Right ventricle myocardium superior (tissue), 1 donor: ENCODE measurements around the gene MAP3K2. TPM values are rescaled to one million over a fixed set of nuclear protein-coding genes. Genes with fewer than 3 reads are reported as not detected.
A peak's percentile ranks its signal among the peaks of the same experiment; 100 is the strongest.
"Not testable (repeated sequence)": the region's sequence is repeated elsewhere in the genome, so short reads cannot be mapped to it uniquely, and the experiment has no call there.

ENCODE experiments used
- ATAC-seq: fragments of 200-7000 bp; cut with Tn5 transposase; one replicate; pipeline ENCODE4 v1.9.1; 2020; ENCODE audit warnings: mild to moderate bottlenecking; ENCODE audit not compliant: poor library complexity
- DNase-seq: peaks from one replicate; pipeline ENCODE4 v3.0.0-alpha.2; 2020
- intact Hi-C: fragments of 100-400 bp; cut with DNase I; formaldehyde crosslinking; loops from one replicate; pipeline ENCODE4 v1.11.2; 2022
- total RNA-seq: library from RNA; stranded (reverse); fragmentation: NEBNext Ultra II Directional; extraction: Animal tissue kit (Norgen Biotek cat#: 25700); gene quantifications from one replicate; pipeline ENCODE4 v1.2.1, GENCODE V29; 2021
- donor health status: DM: no; HTN: yes; CAD: no; lungs with severe emphysema.

Gene MAP3K2
- total RNA-seq, 1 donor from 2014 or later: 22.5 TPM

DNA sequence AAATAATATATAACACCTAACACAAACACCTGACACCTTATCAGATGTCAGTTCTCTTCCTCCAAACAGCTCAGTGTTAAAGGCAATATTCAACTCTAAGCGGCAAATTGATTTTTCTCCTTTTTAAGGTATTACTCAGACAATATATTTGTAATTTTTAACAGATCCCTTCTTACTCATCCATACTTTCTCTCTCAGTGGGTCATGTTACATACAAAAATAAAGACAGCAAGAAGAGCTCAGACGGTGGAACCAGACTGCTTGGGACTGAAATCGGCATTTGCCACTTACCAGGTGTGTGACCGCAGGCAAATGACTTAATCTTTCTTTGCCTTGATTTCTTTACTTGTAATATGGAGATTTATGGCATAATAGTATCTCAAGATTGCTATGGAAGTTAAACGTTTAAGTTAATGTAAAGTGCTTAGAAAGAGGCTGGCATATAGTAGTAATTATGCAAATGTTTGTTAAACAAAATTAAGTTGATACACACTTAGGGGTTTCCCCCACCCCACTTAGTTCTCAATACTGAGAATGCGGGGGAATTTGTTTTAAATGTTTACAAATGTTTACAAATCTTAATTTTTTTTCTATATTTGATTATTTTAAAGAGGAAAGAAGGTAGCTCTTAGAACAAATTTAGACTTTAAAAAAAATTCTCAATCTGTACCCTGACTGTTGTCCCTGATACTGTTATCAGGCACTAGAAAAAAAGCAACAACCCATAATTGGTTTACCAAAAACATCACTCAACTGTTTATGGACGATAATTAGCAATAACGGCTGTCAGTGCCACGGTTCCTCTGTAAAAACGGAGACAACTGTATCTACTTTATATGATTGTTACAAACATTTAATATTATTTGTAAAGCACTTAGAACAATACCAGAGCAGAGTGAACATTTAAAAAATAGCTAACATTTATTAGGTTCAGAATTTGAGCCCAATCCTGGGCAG lies 25.6 kb downstream of the MAP3K2 start:
- ATAC-seq: no peak
- no peak for DNase-seq
- intact Hi-C loops: no loop called here

DNA sequence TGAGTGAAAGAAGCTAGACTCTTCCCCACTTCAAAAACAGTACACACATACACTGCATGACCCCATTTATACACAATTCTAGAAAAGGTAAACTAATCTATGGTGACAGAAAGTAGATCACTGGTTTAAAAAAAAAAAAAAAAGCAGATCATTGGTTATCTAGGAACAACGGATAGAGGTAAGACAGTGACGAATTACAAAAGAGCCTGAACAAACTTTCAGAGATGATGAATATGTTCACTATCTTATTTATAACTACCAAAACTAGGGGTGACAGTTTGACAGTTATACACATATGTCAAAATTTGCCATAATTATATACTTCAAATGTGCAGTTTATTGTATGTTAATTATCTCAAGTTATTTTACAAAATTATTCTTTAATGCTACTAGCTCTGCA lies 27.5 kb downstream of the MAP3K2 start:
- no peak for DNase-seq
- ATAC-seq: no peak
- intact Hi-C loops: no loop called here

- DNase-seq (no peak), ATAC-seq (peak; percentile 18)
- intact Hi-C loops: no loop called here
Observed at GRCh38 chr2:127359520-127359919, 28.3 kb downstream of the MAP3K2 start.

DNA sequence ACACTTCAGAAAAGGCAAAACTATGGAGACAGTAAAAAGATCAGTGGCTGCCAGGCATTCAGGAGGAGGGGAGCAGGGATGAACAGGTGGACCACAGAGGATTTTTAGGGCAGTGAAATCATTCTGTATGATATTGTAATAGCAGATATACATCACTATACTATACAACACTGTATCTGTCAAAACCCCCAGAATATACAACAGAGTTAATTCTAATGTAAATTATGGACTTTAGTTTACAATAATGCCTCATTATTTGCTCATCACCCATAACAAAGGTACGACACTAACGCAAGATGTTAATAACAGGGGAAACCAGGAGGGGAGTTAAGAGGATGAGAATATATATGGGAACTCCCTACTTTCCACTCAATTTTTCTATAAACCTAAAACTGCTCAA lies 28.8 kb downstream of the MAP3K2 start:
- ATAC-seq (no peak), DNase-seq (no peak)
- intact Hi-C loops: no loop called here

DNA sequence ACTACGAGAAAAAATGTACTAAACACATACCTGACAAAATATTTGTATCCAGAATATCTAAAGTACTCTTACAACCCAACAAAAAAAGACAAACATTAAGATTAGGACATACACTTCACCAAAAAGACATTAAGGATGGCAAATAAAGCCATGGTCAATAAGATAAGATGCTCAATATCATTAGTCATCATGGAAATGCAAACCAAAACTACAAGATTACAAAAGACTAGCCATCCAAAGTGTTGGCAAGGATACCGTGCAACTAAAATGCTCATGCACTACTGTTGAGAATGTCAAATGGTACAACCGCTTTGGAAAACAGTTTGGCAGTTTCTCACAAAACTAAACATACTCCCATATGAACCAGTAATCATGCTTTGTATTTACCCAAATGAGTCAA lies 29.7 kb downstream of the MAP3K2 start:
- DNase-seq (no peak), ATAC-seq (no peak)
- intact Hi-C loops: no loop called here

DNA sequence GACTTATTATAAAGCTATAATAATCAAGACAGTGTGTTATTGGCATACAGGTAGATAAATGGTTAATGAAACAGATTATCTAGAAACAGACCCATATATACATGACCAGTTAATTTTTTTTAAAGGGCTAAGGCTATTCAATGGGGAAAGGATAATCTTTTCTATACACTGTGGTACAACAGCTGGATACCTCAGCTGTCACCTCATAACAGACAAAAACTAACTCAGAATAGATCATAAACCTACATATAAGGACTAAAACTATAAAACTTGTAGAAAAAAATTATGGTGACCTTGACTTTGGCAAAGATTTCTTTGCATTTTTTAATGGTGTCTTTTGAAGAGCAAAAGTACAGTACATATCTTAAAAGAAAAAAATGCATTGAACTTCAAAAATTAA lies 30.2 kb downstream of the MAP3K2 start:
- intact Hi-C loops: no loop called here
- ATAC-seq: no peak
- no peak for DNase-seq

GRCh38 chr2:127356531-127356930 lies 31.2 kb downstream of the MAP3K2 start:
- ATAC-seq: no peak
- intact Hi-C loops: no loop called here
- DNase-seq: no peak

DNA sequence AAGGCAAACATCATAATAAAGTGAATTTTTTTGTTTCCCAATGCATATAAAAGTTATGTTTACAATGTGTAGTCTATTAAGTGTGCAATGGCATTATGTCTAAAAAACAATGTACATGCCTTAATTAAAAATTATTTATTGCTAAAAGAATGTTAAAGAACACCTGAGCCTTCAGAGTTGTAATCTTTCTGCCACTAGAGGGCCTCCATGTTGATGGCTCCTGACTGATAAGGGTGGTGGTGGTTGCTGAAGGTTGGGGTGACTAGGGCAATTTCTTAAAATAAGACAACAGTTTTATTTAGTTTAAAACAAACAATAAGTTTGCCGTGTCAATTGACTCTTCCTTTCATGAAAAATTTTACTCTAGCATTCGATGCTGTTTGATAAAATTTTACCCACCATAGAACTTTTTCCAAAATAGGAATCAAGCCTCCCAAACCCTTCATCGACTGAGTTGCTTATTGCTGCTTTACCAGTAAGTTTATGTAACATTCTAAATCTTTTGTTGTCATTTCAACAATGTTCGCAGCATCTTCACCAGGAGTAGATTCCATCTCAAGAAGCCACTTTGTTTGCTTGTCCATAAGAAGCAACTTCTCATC lies 32.3 kb downstream of the MAP3K2 start:
- DNase-seq (no peak), ATAC-seq (no peak)
- intact Hi-C loops: no loop called here

- DNase-seq, intact Hi-C loops: not testable (repeated sequence)
- peak; percentile 38 for ATAC-seq
Observed at GRCh38 chr2:127353873-127354676, 33.7 kb downstream of the MAP3K2 start.

DNA sequence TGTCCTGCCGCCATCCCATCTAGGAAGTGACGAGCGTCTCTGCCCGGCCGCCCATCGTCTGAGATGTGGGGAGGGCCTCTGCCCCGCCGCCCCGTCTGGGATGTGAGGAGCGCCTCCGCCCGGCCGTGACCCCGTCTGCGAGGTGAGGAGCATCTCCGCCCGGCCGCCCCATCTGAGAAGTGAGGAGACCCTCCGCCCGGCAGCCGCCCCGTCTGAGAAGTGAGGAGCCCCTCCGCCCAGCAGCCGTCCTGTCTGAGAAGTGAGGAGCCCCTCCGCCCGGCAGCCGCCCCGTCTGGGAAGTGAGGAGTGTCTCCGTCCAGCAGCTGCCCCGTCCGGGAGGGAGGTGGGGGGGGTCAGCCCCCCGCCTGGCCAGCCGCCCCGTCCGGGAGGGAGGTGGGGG lies 34.6 kb downstream of the MAP3K2 start:
- intact Hi-C loops, DNase-seq, ATAC-seq: not testable (repeated sequence)

DNA sequence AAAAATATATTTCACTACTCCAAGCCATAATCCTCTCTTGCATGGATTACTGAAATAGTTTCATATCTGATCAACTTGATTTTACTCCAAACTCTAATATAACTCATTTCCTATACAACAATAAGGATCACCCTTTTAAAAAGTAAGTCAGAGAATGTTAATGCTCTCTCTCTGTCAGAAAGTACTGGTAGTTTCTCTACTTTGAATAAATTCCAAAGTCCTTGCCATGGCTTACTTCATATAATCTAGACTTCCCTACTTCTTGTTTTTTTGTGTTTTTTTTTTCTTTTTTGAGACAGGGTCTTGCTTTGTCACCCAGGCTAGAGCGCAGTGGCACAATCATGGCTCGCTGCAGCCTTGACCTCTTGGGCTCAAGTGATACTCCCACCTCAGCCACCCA lies 36.2 kb downstream of the MAP3K2 start:
- DNase-seq (no peak), ATAC-seq (no peak)
- intact Hi-C loops: no loop called here

DNA sequence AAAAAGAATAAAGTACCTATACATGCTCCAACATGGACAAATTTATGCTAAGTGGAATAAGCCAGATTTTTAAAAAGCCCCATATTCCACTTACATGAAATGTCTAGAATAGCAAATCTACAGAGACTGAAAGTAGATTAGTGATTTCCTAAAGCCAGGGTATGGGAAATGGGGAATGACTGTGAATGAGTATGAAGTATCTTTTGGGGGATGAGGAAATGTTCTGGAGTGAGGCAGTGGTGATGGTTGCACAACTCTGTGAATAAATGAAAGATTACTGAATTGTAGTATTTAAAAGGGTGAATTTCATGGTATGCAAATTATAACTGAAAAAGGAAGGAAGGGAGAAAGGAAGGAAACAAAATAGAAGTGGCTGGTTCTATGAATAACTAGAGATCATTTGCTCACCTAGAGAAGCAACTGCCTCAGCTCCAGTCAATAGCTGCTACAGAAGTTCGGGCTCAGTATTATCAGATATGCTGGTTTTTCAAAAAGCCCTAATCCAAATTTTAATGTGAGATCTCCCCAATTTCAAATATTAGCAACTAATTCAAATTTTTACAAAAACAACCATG lies 39.3 kb downstream of the MAP3K2 start:
- ATAC-seq: peak; percentile 56
- DNase-seq: no peak
- intact Hi-C loops: no loop called here

DNA sequence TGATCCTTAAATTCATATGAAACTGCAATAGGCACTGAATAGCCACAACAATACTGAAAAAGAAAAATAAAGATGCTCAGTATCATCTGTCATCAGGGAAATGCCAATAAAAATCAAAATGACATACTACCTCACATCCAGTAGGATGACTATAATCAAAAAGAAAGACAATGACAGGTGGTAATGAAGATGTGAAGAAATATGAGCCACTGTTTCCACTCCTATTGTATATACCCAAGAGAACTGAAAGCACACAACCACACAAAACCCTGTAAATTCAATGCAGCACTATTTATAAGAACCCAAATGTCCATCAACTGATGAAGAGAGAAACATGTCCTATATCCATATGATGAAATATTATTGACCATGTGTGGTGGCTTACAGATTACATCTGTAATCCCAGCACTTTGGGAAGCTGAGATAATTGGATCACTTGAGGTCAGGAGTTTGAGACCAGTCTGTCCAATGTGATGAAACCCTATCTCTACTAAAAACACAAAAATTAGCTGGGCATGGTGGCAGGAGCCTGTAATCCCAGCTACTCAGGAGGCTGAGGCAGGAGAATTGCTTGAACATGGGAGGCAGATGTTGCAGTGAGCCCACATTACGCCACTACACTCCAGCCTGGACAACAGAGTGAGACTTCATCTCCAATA lies 39.9 kb downstream of the MAP3K2 start:
- no peak for ATAC-seq
- intact Hi-C loops: no loop called here
- no peak for DNase-seq

GRCh38 chr2:127347015-127347414 lies 40.8 kb downstream of the MAP3K2 start:
- DNase-seq (no peak), ATAC-seq (no peak)
- intact Hi-C loops: no loop called here

DNA sequence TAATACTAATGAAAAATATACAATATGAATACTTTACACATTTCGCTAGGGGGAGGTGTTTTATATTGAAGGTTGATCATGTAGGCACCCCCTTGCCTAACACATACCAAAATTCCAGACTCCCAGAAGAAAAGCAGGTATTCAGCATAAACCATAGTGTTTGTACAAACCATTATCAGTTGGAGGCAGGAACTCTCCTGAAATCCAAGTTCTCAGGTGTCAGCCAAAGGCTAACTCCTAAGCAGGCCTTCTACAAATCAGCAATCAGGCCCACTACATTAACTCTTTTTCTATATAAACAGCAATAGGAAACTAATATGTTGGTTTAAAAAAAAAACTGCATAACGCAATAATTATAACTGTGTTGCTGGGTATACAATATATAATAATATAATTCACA lies 44.5 kb downstream of the MAP3K2 start:
- intact Hi-C loops: no loop called here
- no peak for ATAC-seq

DNA sequence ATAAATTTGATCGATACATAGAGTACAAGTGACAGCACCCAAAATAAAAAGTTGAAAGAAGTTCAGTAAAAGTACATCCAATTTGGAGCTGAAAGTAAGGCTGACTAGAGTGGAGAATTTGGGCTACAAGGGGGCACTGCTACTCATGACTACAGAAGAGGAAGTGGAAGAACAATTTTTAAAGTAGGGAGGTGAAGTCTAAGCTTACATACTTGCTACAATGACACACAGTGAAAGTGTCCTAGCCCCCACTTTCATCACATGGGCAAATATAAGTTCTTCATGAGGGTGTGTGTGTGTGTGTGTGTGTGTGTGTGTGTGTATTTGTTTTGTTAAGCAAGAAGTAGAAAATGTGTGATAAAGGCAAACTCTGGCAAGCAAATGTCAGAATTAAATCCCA lies 45.7 kb downstream of the MAP3K2 start:
- intact Hi-C loops: no loop called here
- ATAC-seq (no peak), DNase-seq (no peak)

More for the DNA sequence above, 44.5 kb downstream of the MAP3K2 start:
- DNase-seq: no peak

GRCh38 chr2:127332335-127332734 lies 55.4 kb downstream of the MAP3K2 start:
- intact Hi-C loops: no loop called here
- ATAC-seq: no peak
- DNase-seq: no peak

GRCh38 chr2:127330753-127331152 lies 57.0 kb downstream of the MAP3K2 start:
- intact Hi-C loops: no loop called here
- no peak for ATAC-seq
- no peak for DNase-seq
